Activated naive CD8-positive, alpha-beta T cell (primary cell): ENCODE results near the gene MRM3.
"Not testable (repeated sequence)": the region's sequence is repeated elsewhere in the genome, so short reads cannot be mapped to it uniquely, and the experiment has no call there.

ENCODE experiments used
- H3K27ac Mint-ChIP-seq: one replicate; pipeline ENCODE4 v1.8.0; 2021; ENCODE audit warnings: mixed read lengths
- H3K27me3 Mint-ChIP-seq: one replicate; pipeline ENCODE4 v1.8.0; 2021; ENCODE audit warnings: mixed read lengths
- H3K36me3 Mint-ChIP-seq: one replicate; pipeline ENCODE4 v1.8.0; 2021; ENCODE audit warnings: mixed read lengths
- H3K4me1 Mint-ChIP-seq: one replicate; pipeline ENCODE4 v1.8.0; 2021; ENCODE audit warnings: low read depth, mixed read lengths
- H3K4me3 Mint-ChIP-seq: one replicate; pipeline ENCODE4 v1.8.0; 2021; ENCODE audit warnings: mild to moderate bottlenecking, mixed read lengths
- H3K9me3 Mint-ChIP-seq: one replicate; pipeline ENCODE4 v1.8.0; 2021; ENCODE audit warnings: low read depth, mixed read lengths

The MRM3 gene

GRCh38 chr17:784143-784542, 2.0 kb downstream of the MRM3 start:
- Mint-ChIP-seq H3K36me3 (peaks cover 2% of the 10 kb centered on the region), H3K27ac (no peak overlapping the region), H3K4me1 (peaks cover 35% of the 10 kb centered on the region), H3K4me3 (peak overlapping the region; percentile 97), H3K9me3 (no peaks in the 10 kb centered on the region), H3K27me3 (no peaks in the 10 kb centered on the region)

DNA sequence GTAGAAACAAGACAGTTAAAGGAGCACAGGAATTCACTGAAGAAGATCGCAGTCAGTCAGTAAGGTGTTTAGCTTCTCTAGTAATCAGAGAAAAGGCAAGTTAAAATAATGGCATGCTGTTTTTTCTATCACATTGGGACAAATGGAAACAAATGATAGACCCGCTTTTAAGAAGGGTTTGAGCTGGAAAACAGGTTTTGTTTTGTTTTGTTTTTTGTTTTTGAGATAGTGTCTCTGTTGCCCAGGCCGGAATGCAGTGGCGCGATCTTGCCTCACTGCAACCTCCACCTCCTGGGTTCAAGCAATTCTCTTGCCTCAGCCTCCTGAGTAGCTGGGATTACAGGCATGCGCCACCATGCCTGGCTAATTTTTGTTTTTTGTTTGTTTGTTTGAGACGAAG, 3.7 kb downstream of the MRM3 start:
- not testable (repeated sequence) for H3K36me3 Mint-ChIP-seq, H3K27me3 Mint-ChIP-seq, H3K27ac Mint-ChIP-seq, H3K9me3 Mint-ChIP-seq, H3K4me3 Mint-ChIP-seq
- H3K4me1 Mint-ChIP-seq = peaks cover 31% of the 10 kb centered on the region

DNA sequence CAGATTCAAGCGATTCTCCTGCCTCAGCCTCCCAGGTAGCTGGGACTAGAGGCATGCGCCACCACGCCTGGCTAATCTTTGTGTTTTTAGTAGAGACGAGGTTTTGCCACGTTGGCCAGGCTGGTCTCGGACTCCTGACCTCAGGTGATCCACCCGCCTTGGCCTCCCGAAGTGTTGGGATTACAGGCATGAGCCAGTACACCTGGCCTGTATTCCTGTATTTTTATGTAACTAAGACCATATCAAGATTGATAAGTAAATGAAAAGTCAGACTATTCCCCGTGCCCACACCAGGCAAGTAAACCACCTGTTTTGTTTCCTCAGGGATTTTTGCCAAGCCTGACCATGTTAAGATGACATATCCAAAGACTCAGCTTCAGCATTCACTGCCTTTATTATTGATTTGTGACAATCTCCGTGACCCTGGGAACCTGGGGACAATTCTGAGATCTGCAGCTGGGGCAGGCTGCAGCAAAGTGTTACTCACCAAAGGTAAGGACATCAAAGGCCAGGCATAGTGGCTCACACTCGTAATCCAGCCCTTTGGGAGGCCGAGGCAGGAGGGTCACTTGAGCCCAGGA, 5.6 kb downstream of the MRM3 start:
- Mint-ChIP-seq H3K4me1 (peaks cover 24% of the 10 kb centered on the region), H3K27me3 (no peaks in the 10 kb centered on the region), H3K27ac (no peak overlapping the region), H3K36me3 (peaks cover 7% of the 10 kb centered on the region), H3K4me3 (no peak overlapping the region), H3K9me3 (no peaks in the 10 kb centered on the region)

- no peaks in the 10 kb centered on the region for H3K9me3 Mint-ChIP-seq
- H3K27me3 Mint-ChIP-seq = no peaks in the 10 kb centered on the region
- H3K36me3 Mint-ChIP-seq = peaks cover 7% of the 10 kb centered on the region
- H3K4me1 Mint-ChIP-seq = peaks cover 16% of the 10 kb centered on the region
- H3K27ac Mint-ChIP-seq = no peak overlapping the region
- no peak overlapping the region for H3K4me3 Mint-ChIP-seq
Observed at GRCh38 chr17:788551-788950, 6.4 kb downstream of the MRM3 start.

- Mint-ChIP-seq H3K9me3 (no peaks in the 10 kb centered on the region), H3K4me1 (peaks cover 11% of the 10 kb centered on the region), H3K27me3 (no peaks in the 10 kb centered on the region), H3K36me3 (peaks cover 5% of the 10 kb centered on the region), H3K4me3 (no peak overlapping the region), H3K27ac (no peak overlapping the region)
Observed at GRCh38 chr17:789160-789840, 7.1 kb downstream of the MRM3 start.

GRCh38 chr17:789931-790873, 8.0 kb downstream of the MRM3 start:
- H3K4me1 Mint-ChIP-seq = peaks cover 10% of the 10 kb centered on the region
- H3K9me3 Mint-ChIP-seq, H3K27ac Mint-ChIP-seq, H3K4me3 Mint-ChIP-seq, H3K27me3 Mint-ChIP-seq, H3K36me3 Mint-ChIP-seq: not testable (repeated sequence)

DNA sequence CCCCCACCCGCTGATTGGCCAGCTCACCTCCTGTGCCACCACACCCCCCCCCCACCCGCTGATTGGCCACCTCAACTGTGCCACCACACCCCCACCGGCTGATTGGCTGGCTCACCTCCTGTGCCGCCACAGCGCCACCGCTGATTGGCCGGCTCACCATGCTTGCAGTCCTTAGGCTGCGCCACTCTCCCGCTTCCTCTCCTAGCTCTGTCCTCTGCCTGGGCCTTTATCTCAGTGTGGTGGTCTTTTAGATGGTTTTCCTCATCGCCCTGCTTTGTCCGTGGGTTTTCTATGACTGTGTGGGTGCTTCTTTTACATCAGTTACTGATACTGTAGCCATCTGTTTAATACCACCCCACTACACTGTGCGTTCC, 8.7 kb downstream of the MRM3 start:
- H3K27ac Mint-ChIP-seq = peak overlapping the region; percentile 34
- not testable (repeated sequence) for H3K36me3 Mint-ChIP-seq, H3K4me1 Mint-ChIP-seq, H3K4me3 Mint-ChIP-seq, H3K27me3 Mint-ChIP-seq, H3K9me3 Mint-ChIP-seq

DNA sequence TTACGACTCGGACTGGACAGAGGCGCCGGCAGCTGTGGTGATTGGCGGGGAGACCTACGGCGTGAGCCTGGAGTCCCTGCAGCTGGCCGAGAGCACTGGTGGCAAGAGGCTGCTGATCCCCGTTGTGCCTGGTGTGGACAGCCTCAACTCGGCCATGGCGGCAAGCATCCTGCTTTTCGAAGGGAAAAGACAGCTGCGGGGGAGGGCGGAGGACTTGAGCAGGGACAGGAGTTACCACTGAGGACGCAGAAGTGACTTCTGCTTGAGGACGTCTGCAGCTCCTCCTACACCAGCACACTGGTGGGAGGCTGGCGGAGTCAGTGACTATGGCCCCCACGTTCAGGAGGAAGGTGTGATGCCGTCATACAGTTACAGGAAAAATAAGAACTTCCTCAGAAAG, 9.7 kb downstream of the MRM3 start:
- Mint-ChIP-seq H3K27ac (no peak overlapping the region), H3K4me3 (no peak overlapping the region), H3K4me1 (peaks cover 8% of the 10 kb centered on the region), H3K9me3 (no peaks in the 10 kb centered on the region), H3K36me3 (peaks cover 5% of the 10 kb centered on the region), H3K27me3 (no peaks in the 10 kb centered on the region)

GRCh38 chr17:792277-792676, 10.1 kb downstream of the MRM3 start:
- Mint-ChIP-seq H3K36me3 (peaks cover 5% of the 10 kb centered on the region), H3K27ac (no peak overlapping the region), H3K4me1 (peaks cover 8% of the 10 kb centered on the region), H3K4me3 (no peak overlapping the region), H3K27me3 (no peaks in the 10 kb centered on the region), H3K9me3 (no peaks in the 10 kb centered on the region)

GRCh38 chr17:794876-795275, 12.7 kb downstream of the MRM3 start:
- H3K4me1 Mint-ChIP-seq = peaks cover 8% of the 10 kb centered on the region
- no peak overlapping the region for H3K27ac Mint-ChIP-seq
- H3K36me3 Mint-ChIP-seq = peaks cover 3% of the 10 kb centered on the region
- H3K9me3 Mint-ChIP-seq = no peaks in the 10 kb centered on the region
- no peaks in the 10 kb centered on the region for H3K27me3 Mint-ChIP-seq
- H3K4me3 Mint-ChIP-seq = no peak overlapping the region

DNA sequence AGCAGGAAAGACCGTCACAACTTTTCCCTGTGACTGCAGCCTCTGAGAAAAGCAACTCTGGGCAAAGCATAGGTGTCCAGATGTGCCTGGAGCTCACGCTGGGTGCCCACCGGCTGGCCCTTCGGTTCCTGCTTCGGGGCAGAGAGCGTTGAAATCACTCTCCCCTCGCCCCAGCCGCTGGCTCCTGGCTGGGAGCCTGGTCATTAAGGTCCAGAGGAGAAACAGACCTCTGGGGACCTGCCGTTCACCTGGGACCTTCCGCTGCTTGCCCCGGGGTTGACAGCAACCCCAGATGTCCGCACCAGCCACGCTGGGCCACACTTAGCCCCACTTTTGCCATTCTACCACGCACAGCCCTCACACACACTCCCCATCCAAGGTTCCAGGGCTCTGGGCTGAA, 13.1 kb downstream of the MRM3 start:
- no peaks in the 10 kb centered on the region for H3K27me3 Mint-ChIP-seq
- no peaks in the 10 kb centered on the region for H3K9me3 Mint-ChIP-seq
- H3K4me1 Mint-ChIP-seq = peaks cover 8% of the 10 kb centered on the region
- peaks cover 3% of the 10 kb centered on the region for H3K36me3 Mint-ChIP-seq
- no peak overlapping the region for H3K4me3 Mint-ChIP-seq
- no peak overlapping the region for H3K27ac Mint-ChIP-seq

DNA sequence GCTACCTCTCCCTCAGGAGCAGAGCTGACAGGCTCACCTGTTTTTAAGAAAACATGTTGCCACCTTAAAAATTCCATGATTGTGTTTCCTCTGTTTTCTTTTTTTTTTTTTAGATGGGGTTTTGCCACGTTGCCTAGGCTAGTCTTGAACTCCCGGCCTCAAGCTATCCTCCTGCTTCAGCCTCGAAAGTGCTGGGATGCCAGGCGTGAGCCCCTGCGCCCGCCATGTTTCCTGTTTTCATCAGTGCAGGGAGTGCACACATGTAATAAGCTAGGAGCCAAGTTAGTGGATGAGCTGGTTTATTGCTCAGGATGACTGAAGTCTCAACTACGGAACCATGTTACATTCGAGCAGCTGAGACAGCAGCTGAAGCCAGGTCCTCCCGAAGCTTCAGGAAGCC, 13.6 kb downstream of the MRM3 start:
- Mint-ChIP-seq H3K27ac (no peak overlapping the region), H3K36me3 (peaks cover 3% of the 10 kb centered on the region), H3K9me3 (no peaks in the 10 kb centered on the region), H3K4me1 (peaks cover 8% of the 10 kb centered on the region), H3K27me3 (no peaks in the 10 kb centered on the region), H3K4me3 (no peak overlapping the region)

DNA sequence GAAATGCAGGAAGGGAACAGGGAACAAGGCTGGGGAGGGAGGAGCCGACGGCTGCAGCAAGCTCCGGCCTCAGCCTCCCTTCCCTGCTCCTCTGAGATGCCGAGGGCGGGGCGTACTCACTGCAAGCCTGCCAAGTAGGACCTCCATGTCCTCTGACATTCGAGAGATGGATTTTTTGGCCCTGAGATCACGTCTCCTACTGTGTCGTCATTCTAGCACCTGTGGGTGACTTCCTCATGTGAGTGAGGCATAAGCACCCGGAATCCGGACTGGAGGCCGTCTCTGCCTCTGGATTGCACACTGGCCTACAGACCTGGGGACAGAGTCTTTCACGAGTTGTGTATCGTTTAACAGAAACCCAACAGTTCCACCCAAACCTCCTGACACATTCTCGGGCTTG, 14.5 kb downstream of the MRM3 start:
- H3K27me3 Mint-ChIP-seq = no peaks in the 10 kb centered on the region
- no peak overlapping the region for H3K4me3 Mint-ChIP-seq
- no peak overlapping the region for H3K27ac Mint-ChIP-seq
- peaks cover 7% of the 10 kb centered on the region for H3K4me1 Mint-ChIP-seq
- no peaks in the 10 kb centered on the region for H3K36me3 Mint-ChIP-seq
- no peaks in the 10 kb centered on the region for H3K9me3 Mint-ChIP-seq

- Mint-ChIP-seq H3K4me3 (no peak overlapping the region), H3K9me3 (no peaks in the 10 kb centered on the region), H3K27ac (no peak overlapping the region), H3K27me3 (no peaks in the 10 kb centered on the region), H3K36me3 (no peaks in the 10 kb centered on the region), H3K4me1 (peaks cover 7% of the 10 kb centered on the region)
Observed at GRCh38 chr17:797236-797840, 15.2 kb downstream of the MRM3 start.

GRCh38 chr17:798246-798645, 16.1 kb downstream of the MRM3 start:
- H3K36me3 Mint-ChIP-seq = no peaks in the 10 kb centered on the region
- no peak overlapping the region for H3K4me3 Mint-ChIP-seq
- no peak overlapping the region for H3K27ac Mint-ChIP-seq
- H3K4me1 Mint-ChIP-seq = peaks cover 7% of the 10 kb centered on the region
- no peaks in the 10 kb centered on the region for H3K27me3 Mint-ChIP-seq
- H3K9me3 Mint-ChIP-seq = no peaks in the 10 kb centered on the region
